Measurements from ENCODE around the gene OXA1L. TPM values are rescaled to one million over a fixed set of nuclear protein-coding genes. Genes with fewer than 3 reads are reported as not detected.
A peak's percentile ranks its signal among the peaks of the same experiment; 100 is the strongest.

Gene OXA1L
- total RNA-seq, 1 experiment from 2014 or later: 76.5 TPM

DNA sequence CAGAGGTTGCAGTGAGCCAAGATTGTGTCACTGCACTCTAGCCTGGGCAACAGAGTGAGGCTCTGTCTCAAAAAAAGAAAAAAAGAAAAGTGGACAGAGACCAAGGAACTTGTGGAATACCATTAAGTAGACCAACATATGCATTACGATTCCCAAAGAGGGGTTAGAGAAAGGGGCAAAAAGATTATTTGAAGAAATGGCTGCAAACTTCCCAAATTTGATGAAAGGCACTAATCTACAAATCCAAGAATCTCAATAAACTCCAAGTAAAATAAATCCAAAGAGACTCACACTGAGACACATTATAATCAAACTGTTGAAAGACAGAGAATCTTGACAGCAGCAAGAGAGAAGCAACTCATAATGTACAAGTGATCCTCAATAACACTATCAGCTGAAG is 4.8 kb upstream of the OXA1L start:
- no peak for DNase-seq
- no peaks in the 10 kb centered on the region for H3K4me1 Mint-ChIP-seq (ENCODE audit: low read depth, unreplicated experiment)
- H3K27me3 Mint-ChIP-seq (ENCODE audit: unreplicated experiment): no peaks in the 10 kb centered on the region
- H3K9me3 Mint-ChIP-seq (ENCODE audit: low read depth, unreplicated experiment): no peaks in the 10 kb centered on the region
- CTCF ChIA-PET: interaction anchor here (0.7 kb wide), 1 partner anchor 19 kb away, joined by 3 read pairs; no protein-coding TSS in a partner anchor
- BruUV-seq (replicated peaks): no TSS peak
- no peak overlapping the region for H3K4me3 Mint-ChIP-seq (ENCODE audit: low read depth, unreplicated experiment)
- H3K36me3 Mint-ChIP-seq (ENCODE audit: insufficient read depth, unreplicated experiment): peaks cover 16% of the 10 kb centered on the region
- no peak for TF ChIP-seq CTCF (IDR thresholded peaks at IDR 0.05; ENCODE audit: unreplicated experiment)
- intact Hi-C loops (cut with micrococcal nuclease; ENCODE audit: unreplicated experiment): no loop called here
- no peak overlapping the region for H3K27ac Mint-ChIP-seq (ENCODE audit: unreplicated experiment)

DNA sequence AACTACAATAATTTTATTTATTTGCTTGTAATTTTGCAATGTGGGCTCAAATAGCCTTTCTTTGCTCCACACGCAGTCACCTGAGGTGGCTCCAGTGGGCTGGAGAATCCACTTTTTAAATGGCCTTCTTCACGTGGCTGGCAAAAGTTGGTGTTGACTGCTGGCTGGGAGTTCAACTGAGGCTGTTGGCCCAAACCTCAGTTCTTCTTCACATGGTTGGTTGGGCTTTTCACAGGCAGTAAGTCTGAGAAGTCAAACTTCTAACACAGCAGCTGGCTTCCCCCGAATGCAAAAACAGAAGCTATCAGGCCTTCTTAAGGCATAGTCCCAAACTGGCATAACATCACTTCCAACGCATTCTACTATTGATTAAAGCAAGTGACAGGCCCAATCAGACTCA is 2.1 kb upstream of the OXA1L start:
- peaks cover 14% of the 10 kb centered on the region for H3K4me1 Mint-ChIP-seq (ENCODE audit: low read depth, unreplicated experiment)
- CTCF ChIA-PET: interaction anchor here (0.6 to 0.7 kb wide), 2 partner anchors 13 to 57 kb away, joined by 3 to 4 read pairs; no protein-coding TSS in a partner anchor
- no peak overlapping the region for H3K27ac Mint-ChIP-seq (ENCODE audit: unreplicated experiment)
- no peak for TF ChIP-seq CTCF (IDR thresholded peaks at IDR 0.05; ENCODE audit: unreplicated experiment)
- no peak for DNase-seq
- peaks cover 32% of the 10 kb centered on the region for H3K36me3 Mint-ChIP-seq (ENCODE audit: insufficient read depth, unreplicated experiment)
- H3K27me3 Mint-ChIP-seq (ENCODE audit: unreplicated experiment): no peaks in the 10 kb centered on the region
- no peaks in the 10 kb centered on the region for H3K9me3 Mint-ChIP-seq (ENCODE audit: low read depth, unreplicated experiment)
- BruUV-seq (replicated peaks): no TSS peak
- H3K4me3 Mint-ChIP-seq (ENCODE audit: low read depth, unreplicated experiment): no peak overlapping the region
- intact Hi-C loops (cut with micrococcal nuclease; ENCODE audit: unreplicated experiment): no loop called here

DNA sequence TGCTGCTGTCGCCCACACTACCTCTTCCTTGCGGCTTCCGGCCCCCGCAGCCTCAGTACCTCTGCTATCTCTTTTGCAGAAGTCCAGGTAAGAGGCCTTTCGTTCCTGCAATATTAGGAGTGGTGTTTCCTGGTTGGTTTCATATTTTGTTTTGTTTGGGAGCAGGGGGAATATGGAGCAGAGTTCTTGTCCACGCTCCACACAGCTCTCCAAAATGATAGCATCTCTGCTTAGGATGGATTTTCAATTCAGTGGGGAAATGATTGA is 768 bp downstream of the OXA1L start:
- DNase-seq: no peak
- Mint-ChIP-seq H3K4me1 (ENCODE audit: low read depth, unreplicated experiment) (peaks cover 16% of the 10 kb centered on the region), H3K4me3 (ENCODE audit: low read depth, unreplicated experiment) (peak overlapping the region; percentile 82), H3K27ac (ENCODE audit: unreplicated experiment) (no peak overlapping the region), H3K27me3 (ENCODE audit: unreplicated experiment) (no peaks in the 10 kb centered on the region), H3K36me3 (ENCODE audit: insufficient read depth, unreplicated experiment) (peaks cover 56% of the 10 kb centered on the region), H3K9me3 (ENCODE audit: low read depth, unreplicated experiment) (no peaks in the 10 kb centered on the region)
- intact Hi-C loops (cut with micrococcal nuclease; ENCODE audit: unreplicated experiment): loop anchor here (5.0 kb wide), 1 partner anchor 195 kb away; no protein-coding TSS in a partner anchor
- no TSS peak for BruUV-seq (replicated peaks)
- CTCF ChIA-PET: interaction anchor here (1.2 to 2.4 kb wide), 4 partner anchors 69 to 210 kb away, joined by 3 to 7 read pairs (median 4); partner anchors contain the start of genes LRP10 and MMP14
- no peak for TF ChIP-seq CTCF (IDR thresholded peaks at IDR 0.05; ENCODE audit: unreplicated experiment)

DNA sequence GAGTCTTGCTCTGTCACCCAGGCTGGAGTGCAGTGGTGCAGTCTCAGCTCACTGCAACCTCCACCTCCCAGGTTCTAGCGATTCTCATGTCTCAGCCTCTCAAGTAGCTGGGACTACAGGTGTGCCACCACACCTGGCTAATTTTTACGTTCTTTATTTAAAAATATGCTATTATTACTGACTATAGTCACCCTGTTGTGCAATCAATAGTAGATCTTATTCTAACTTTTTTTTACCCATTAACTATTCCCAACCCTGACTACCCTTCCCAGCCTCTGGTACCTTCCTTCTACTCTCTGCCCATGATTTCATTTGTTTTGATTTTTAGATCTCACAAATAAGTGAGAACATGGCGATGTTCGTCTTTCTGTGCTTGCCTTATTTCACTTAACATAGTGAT is 2.5 kb downstream of the OXA1L start:
- DNase-seq: no peak
- CTCF ChIA-PET: no interaction called here
- intact Hi-C loops (cut with micrococcal nuclease; ENCODE audit: unreplicated experiment): loop anchor here (5.0 kb wide), 1 partner anchor 197 kb away; no protein-coding TSS in a partner anchor
- Mint-ChIP-seq H3K27ac (ENCODE audit: unreplicated experiment) (no peak overlapping the region), H3K4me1 (ENCODE audit: low read depth, unreplicated experiment) (peaks cover 16% of the 10 kb centered on the region), H3K4me3 (ENCODE audit: low read depth, unreplicated experiment) (no peak overlapping the region), H3K9me3 (ENCODE audit: low read depth, unreplicated experiment) (no peaks in the 10 kb centered on the region), H3K36me3 (ENCODE audit: insufficient read depth, unreplicated experiment) (peaks cover 56% of the 10 kb centered on the region), H3K27me3 (ENCODE audit: unreplicated experiment) (no peaks in the 10 kb centered on the region)
- TF ChIP-seq CTCF (IDR thresholded peaks at IDR 0.05; ENCODE audit: unreplicated experiment): no peak
- no TSS peak for BruUV-seq (replicated peaks)
